HG03175 (cell line): ENCODE data around the gene BHLHE40.

ENCODE experiments used
- ATAC-seq: cut with Tn5 transposase; IDR thresholded peaks from one replicate; pipeline ENCODE4 v1.9.1; 2021; ENCODE audit warnings: mild to moderate bottlenecking, moderate library complexity; ENCODE audit not compliant: unreplicated experiment

The BHLHE40 gene

GRCh38 chr3:4982773-4983738, 3.8 kb downstream of the BHLHE40 start:
- ATAC-seq: no peak

GRCh38 chr3:4983739-4984510, 4.7 kb downstream of the BHLHE40 start:
- ATAC-seq: peak; percentile 56

- ATAC-seq: no peak
Observed at GRCh38 chr3:4984511-4984864, 5.3 kb downstream of the BHLHE40 start.

DNA sequence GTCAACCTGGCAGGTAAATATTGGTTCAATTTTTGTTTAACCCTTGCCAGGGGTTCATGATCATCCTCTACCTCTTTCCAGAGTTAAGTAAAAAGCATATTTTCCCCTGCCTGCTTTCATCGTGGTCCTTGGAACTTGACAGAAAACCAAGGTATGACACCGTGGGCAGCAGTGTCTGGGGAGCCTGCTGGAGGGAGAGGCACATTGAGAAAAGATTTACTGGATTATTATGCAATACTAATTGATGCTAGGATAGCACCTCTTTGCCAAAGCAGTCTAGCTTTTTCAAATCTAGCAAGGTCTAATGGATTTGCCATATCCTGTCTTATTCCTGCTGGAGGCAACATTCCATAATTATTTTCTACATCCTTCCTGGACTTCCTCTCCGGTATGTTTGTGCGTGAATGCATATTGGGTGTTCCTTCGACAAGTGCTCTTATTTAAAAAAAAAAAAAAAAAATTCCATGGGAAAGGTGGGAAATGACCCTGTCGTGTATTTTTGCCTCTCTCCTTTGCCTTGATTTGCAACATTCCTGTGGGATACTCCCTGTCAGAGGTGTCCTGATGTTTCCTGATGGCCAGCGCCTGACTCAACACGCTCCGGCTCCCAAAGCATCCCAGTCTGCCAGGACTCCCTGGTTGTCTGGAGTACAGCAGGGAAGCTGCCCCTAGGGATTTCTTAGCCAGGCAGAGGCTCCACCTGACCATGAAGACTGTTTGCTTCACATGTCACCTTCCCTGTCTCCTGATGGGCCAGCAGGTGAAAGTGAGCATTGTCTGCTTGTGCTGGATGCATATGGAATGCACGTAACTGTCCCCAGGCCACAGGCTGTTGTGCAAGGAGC, 6.3 kb downstream of the BHLHE40 start:
- no peak for ATAC-seq

DNA sequence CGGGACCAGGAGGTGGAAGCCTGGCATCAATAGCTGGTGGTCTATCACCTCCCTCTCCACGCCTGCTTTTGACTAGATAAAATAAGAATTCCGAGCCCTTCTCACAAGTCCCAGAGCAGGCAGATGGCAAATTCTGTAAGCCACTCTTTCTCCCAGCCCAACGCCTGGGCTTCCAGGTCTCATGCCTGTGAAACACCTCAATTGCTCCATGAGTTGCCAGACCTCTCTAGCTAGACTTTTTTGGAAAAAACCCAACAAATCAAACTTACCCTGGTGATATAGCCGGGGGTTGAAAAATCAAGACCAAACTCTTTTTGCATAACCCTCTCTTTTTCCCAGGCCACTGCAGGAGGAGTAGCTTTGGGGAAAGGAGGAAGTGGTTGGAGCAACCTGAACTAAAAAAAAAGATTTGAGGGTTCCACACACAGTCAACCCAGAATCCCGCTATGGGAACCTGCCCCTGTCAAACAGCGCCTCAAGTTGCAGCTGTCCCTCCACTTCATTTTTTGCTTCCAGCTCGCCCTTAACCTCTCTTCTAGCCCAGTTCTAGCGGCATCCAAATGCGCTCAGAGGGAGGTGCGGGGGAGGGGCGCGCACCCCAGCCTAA, 7.0 kb downstream of the BHLHE40 start:
- peak; percentile 28 for ATAC-seq

DNA sequence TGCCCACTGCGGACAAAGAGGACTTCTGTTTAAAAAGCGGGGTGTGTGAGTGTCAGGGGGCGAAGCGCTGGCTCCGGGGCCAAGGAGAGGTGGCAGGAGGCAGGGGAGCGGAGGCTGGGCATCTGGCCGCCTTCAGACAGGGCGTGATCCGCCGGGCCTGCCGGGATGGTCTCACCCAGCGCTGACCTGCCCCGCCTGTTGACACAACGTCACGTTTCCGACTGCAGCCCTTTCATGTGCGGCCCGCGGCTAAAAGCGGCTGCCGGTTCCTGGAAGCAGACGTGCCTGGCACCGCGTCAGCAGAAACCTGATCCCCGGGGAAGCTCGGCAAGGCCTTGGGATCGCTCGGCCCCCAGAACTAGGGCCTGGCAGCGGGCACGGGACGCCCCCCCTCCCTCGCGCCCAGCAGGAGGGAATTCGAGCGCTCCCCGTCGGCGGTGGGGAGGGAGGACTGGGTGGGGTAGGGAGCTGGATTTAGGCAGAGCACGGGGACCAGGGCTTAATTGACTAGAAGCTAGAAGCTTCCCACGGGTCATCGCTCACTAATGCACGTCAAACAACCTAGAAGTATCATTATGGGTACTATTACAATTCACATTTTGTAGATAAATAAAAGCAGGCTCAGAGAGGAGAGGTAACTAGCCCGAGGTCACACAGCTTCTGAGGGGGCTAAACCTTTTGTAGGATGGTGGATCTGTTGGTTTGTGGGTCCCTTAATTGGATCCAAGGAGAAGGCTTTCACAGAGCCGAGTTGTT, 7.7 kb downstream of the BHLHE40 start:
- peak; percentile 65 for ATAC-seq

- ATAC-seq: no peak
Observed at GRCh38 chr3:4987538-4988296, 8.5 kb downstream of the BHLHE40 start.

GRCh38 chr3:4988983-4989834, 10.0 kb downstream of the BHLHE40 start:
- ATAC-seq: no peak

DNA sequence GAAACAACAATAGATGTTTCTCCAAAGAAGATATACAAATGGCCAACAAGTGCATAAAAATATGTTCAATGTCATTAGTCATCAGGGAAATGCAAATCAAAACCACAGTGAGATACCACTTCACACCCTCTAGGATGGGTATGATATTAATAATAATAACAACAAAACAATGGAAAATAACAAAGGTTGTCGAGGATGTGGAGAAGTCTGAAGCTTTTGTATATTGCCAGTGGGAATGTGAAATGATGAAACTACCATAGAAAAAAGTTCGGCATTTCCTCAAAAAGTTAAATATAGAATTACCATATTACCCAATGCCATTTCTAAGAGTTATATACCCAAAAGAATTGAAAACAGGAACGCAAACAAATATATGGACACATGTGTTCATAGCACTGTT, 10.8 kb downstream of the BHLHE40 start:
- no peak for ATAC-seq

DNA sequence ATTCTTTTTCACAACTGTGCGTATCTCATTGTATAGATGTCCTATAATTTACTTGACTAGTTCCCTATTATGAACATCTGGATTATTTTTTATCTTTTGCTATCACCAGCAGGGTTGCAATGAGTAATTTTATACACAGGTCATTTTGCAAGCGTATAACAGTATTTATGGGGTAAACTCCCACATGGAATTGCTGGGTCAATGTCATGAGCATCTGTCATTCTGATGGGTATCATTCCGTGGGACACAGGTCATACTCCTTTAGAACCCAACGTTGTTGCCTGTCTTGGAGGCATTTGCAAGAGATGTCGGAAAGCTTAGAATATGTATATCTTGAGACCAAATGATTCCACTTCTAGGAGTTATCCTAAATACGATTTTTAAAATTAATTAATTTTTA, 12.9 kb downstream of the BHLHE40 start:
- no peak for ATAC-seq

DNA sequence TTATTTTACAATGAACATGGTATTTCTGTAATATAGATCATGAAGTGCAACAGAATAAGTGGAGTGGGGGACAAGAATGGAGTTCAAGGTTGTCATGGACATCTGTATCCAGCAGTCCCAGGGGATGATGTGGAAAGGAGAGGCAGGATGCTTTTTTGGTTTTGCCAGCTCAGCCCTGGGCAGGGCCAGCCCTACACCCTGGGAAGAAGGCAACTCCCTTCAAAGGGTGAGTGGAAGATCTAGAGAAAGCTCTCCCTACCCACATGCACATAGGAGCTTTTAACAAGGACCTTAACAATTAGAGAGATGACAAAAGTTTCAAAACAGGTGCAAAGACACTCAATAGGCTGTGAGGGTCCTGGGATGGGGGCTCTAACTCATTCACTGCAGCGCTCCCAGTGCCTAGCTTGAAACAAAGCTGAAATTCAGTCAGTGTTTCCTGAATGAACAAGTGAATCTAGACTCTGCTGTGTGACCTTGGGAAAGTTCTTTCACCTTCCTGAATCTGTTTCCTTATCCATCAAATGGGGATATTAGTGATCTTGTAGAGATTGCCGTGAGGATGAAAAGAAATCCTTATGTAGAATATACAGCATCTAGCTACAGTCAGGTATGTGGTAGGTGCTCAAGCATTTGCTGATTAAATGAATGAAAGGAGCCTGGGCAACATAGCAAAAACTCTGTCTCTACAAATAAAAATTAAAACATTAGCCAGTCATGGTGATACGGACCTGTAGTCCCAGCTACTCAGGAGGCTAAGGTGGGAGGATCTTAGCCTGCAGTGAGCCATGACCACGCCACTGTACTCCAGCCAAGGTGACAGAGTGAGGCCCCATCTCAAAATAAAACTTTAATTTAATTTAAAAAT, 14.3 kb downstream of the BHLHE40 start:
- no peak for ATAC-seq

- ATAC-seq: no peak
Observed at GRCh38 chr3:4994144-4994730, 15.0 kb downstream of the BHLHE40 start.

DNA sequence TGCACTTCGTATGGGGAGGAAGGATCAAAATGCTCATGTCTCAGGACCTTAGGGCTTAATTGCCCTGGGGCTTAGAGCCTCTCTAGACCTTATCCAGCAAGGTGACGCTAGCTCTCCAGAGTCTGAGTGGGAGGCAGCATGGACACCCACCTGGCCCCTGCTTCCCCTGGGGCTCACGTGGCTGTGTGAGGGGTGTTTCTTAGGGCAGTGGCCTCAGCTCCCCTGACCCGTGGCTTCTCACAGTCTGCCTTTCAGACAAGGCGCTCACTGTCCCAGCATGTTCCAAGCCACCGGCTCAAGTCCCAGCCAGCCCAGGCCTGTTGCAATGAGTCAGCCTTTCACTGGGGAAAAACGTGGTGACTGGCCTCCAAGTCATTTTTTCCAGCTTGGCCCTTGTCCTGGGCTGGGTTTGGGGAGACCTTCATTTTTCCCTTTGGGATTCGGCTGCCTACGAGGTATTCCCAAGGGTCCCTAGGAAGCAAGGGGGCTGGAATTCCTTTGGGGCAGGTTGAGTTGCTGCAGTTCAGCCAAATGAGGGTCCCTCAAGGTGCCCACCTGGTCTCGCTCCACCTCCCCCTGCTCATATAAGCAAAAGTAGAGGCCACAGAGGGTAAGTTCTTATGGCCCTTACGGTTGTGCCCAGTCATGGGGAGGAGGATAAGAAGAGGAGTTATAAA, 15.7 kb downstream of the BHLHE40 start:
- no peak for ATAC-seq

- ATAC-seq: no peak
Observed at GRCh38 chr3:4995500-4996053, 16.3 kb downstream of the BHLHE40 start.

DNA sequence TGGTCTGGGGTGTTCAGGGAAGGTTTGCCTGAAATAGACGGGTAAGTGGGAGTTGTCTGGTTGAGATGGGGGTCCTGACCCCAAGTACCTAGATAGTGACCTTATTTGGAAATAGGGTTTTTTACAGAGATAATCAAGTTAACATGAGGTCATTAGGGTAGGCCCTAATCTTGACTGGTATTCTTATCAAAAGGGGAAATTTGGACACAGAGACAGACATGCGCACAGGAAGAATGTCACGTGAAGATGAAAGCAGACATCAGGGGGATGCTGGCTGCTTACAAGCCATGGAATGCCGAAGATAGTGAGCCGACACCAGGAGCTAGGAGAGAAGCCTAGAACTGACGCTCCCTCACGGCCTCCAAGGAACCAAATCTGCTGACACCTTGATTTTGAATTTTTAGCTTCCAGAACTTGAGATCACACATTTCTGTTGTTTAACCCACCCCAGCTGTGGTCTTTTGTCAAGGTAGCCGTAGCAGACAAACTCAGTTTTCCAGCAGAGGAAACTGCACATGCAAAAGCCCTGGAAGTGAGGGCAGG, 17.1 kb downstream of the BHLHE40 start:
- no peak for ATAC-seq

- ATAC-seq: no peak
Observed at GRCh38 chr3:4996771-4997291, 17.6 kb downstream of the BHLHE40 start.
